Vagina (tissue), 2 donors: ENCODE measurements around the gene INHBA.

Experiments
- POLR2A ChIP-seq, 2 donors: fragments of 450-650 bp; IDR thresholded peaks; one replicate each; pipeline ENCODE4 v1.6.1; 2017; ENCODE audit warnings: antibody characterized with exemption in 2 of 2, mild to moderate bottlenecking in 2 of 2, moderate library complexity in 2 of 2
- POLR2AphosphoS5 ChIP-seq, 2 donors: sonication (generic); formaldehyde crosslinking; IDR thresholded peaks; one replicate each; pipeline ENCODE4 v1.9.0; 2017; ENCODE audit warnings: antibody characterized with exemption in 2 of 2, mild to moderate bottlenecking in 2 of 2, low read depth in 1 of 2; ENCODE audit not compliant: insufficient read depth in 1 of 2
- TF ChIP-seq, protein P1 (sequence below), 3 experiments: fragments of 450-650 bp in 2 of 3; fragments of 200-600 bp in 1 of 3; sonication (generic) in 1 of 3; IDR thresholded peaks; one replicate each; pipeline ENCODE4 v1.5.1; 2017 to 2019; ENCODE audit warnings: antibody characterized with exemption in 3 of 3, mild to moderate bottlenecking in 2 of 3, moderate library complexity in 2 of 3

DNA sequence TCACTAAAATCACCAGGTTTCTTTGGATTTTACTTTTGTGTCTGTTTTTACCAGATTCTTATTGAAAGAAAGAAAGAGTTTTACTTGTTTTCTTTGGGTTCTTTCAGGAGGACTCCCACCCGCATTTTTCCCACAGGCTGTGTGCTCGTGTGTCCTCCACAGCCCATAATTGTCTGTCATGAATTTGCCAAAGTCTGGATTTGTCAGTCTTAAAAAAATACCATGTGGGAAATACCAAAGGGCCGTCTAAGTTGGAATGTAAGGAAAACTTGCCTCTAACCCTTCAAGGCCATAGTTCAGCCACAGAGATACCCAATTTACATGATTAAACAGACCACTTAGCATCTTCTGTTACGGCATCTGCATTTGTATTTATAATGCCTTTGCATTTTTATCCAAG is 41.3 kb upstream of the INHBA start:
- TF ChIP-seq, protein P1, sequence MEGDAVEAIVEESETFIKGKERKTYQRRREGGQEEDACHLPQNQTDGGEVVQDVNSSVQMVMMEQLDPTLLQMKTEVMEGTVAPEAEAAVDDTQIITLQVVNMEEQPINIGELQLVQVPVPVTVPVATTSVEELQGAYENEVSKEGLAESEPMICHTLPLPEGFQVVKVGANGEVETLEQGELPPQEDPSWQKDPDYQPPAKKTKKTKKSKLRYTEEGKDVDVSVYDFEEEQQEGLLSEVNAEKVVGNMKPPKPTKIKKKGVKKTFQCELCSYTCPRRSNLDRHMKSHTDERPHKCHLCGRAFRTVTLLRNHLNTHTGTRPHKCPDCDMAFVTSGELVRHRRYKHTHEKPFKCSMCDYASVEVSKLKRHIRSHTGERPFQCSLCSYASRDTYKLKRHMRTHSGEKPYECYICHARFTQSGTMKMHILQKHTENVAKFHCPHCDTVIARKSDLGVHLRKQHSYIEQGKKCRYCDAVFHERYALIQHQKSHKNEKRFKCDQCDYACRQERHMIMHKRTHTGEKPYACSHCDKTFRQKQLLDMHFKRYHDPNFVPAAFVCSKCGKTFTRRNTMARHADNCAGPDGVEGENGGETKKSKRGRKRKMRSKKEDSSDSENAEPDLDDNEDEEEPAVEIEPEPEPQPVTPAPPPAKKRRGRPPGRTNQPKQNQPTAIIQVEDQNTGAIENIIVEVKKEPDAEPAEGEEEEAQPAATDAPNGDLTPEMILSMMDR (IDR thresholded peaks at IDR 0.05), result no peak
- no peak for TF ChIP-seq POLR2A (IDR thresholded peaks at IDR 0.05)
- TF ChIP-seq POLR2AphosphoS5 (IDR thresholded peaks at IDR 0.05; ENCODE audit: insufficient read depth in 1 of 2, low read depth in 1 of 2), result no peak
